HepG2 (cell line): ENCODE data around the gene COPS3. TPM values are rescaled to one million over a fixed set of nuclear protein-coding genes. Genes with fewer than 3 reads are reported as not detected.

Experiments
- BHLHE40 ChIP-seq: IDR thresholded peaks from 2 replicates; pipeline ENCODE4 v1.6.1; 2011; ENCODE audit warnings: low read length, improper control_type of control experiment
- FLYWCH1 ChIP-seq: sonication (generic); formaldehyde crosslinking; IDR thresholded peaks from 2 replicates; pipeline ENCODE4 v1.8.1; 2023; ENCODE audit warnings: mild to moderate bottlenecking, missing genetic modification reagents
- HES4 ChIP-seq: sonication (generic); formaldehyde crosslinking; IDR thresholded peaks from 2 replicates; pipeline ENCODE4 v1.9.0; 2021; ENCODE audit warnings: mild to moderate bottlenecking, missing genetic modification reagents, borderline replicate concordance
- HMG20A ChIP-seq: IDR thresholded peaks from 2 replicates; pipeline ENCODE4 v1.6.1; 2016; ENCODE audit warnings: borderline replicate concordance
- HNRNPL ChIP-seq: fragments of 200-400 bp; formaldehyde crosslinking; IDR thresholded peaks from 2 replicates; pipeline ENCODE4 v1.6.1; 2017; ENCODE audit warnings: mild to moderate bottlenecking, low read depth, low read length
- KAT2B ChIP-seq: fragments of 150-350 bp; IDR thresholded peaks from 2 replicates; pipeline ENCODE4 v1.6.1; 2014; ENCODE audit warnings: low read depth, low read length, borderline replicate concordance
- MEF2D ChIP-seq: sonication (generic); formaldehyde crosslinking; IDR thresholded peaks from 2 replicates; pipeline ENCODE4 v1.5.1; 2020; ENCODE audit warnings: mild to moderate bottlenecking, missing genetic modification reagents
- MEIS2 ChIP-seq: sonication (generic); formaldehyde crosslinking; IDR thresholded peaks from 2 replicates; pipeline ENCODE4 v1.9.0; 2021; ENCODE audit warnings: mild to moderate bottlenecking, missing genetic modification reagents
- PAWR ChIP-seq: sonication (generic); formaldehyde crosslinking; IDR thresholded peaks from 2 replicates; pipeline ENCODE4 v1.4.0; 2020; ENCODE audit warnings: missing genetic modification reagents, mild to moderate bottlenecking, borderline replicate concordance
- PCBP1 ChIP-seq: fragments of 200-400 bp; formaldehyde crosslinking; IDR thresholded peaks from 2 replicates; pipeline ENCODE4 v1.6.1; 2017; ENCODE audit warnings: mild to moderate bottlenecking, low read depth, low read length, borderline replicate concordance
- SIN3B ChIP-seq: fragments of 150-350 bp; IDR thresholded peaks from 2 replicates; pipeline ENCODE4 v1.6.1; 2014; ENCODE audit warnings: low read length
- SPEN ChIP-seq: sonication (generic); formaldehyde crosslinking; IDR thresholded peaks from 2 replicates; pipeline ENCODE4 v1.5.1; 2020; ENCODE audit warnings: low read depth, mild to moderate bottlenecking, missing genetic modification reagents
- TBX2 ChIP-seq: sonication (generic); formaldehyde crosslinking; IDR thresholded peaks from 2 replicates; pipeline ENCODE4 v1.5.0; 2020; ENCODE audit warnings: missing genetic modification reagents, mild to moderate bottlenecking, borderline replicate concordance
- TMF1 ChIP-seq: sonication (generic); formaldehyde crosslinking; IDR thresholded peaks from 2 replicates; pipeline ENCODE4 v1.8.1; 2022; ENCODE audit warnings: low read depth, missing genetic modification reagents
- XRCC5 ChIP-seq: fragments of 200-400 bp; formaldehyde crosslinking; optimal IDR thresholded peaks from 2 replicates; pipeline ENCODE3; 2017; ENCODE audit warnings: mild to moderate bottlenecking, low read length
- ZBTB44 ChIP-seq: sonication (generic); formaldehyde crosslinking; IDR thresholded peaks from 2 replicates; pipeline ENCODE4 v1.4.0; 2020; ENCODE audit warnings: missing genetic modification reagents
- ZBTB7B ChIP-seq: sonication (generic); formaldehyde crosslinking; IDR thresholded peaks from 2 replicates; pipeline ENCODE4 v1.4.0; 2020; ENCODE audit warnings: missing genetic modification reagents
- ZFP36L2 ChIP-seq: sonication (generic); formaldehyde crosslinking; IDR thresholded peaks from 2 replicates; pipeline ENCODE4 v1.4.0; 2020; ENCODE audit warnings: missing genetic modification reagents
- ZFP62 ChIP-seq: sonication (generic); formaldehyde crosslinking; IDR thresholded peaks from 2 replicates; pipeline ENCODE4 v1.4.0; 2020; ENCODE audit warnings: missing genetic modification reagents
- ZNF543 ChIP-seq: sonication (generic); formaldehyde crosslinking; IDR thresholded peaks from 2 replicates; pipeline ENCODE4 v1.4.0; 2020; ENCODE audit warnings: mild to moderate bottlenecking, missing genetic modification reagents
- ZNF558 ChIP-seq: sonication (generic); formaldehyde crosslinking; IDR thresholded peaks from 2 replicates; pipeline ENCODE4 v1.9.0; 2022; ENCODE audit warnings: mild to moderate bottlenecking, missing genetic modification reagents, borderline replicate concordance
- polyA plus RNA-seq, 8 experiments: library from polyadenylated mRNA; depleted of rRNA in 3 of 8; stranded (reverse) in 7 of 8; unstranded in 1 of 8; fragments of >200 nt; fragmentation: Illumina TruSeq in 4 of 8; extraction: Trizol in 4 of 8; gene quantifications; 2 replicates each; pipeline versions ENCODE4 v1.2.1 to v1.2.3, GENCODE V29; 2011 to 2016; ENCODE audit warnings: low read depth in 4 of 8, missing spikeins in 1 of 8, mixed read lengths in 1 of 8; ENCODE audit not compliant: insufficient read depth in 1 of 8
- total RNA-seq, 5 experiments: library from RNA; depleted of rRNA; stranded (reverse); fragments of >200 nt; fragmentation: Illumina TruSeq; extraction: Trizol; gene quantifications; 2 replicates each; pipeline ENCODE4 v1.2.3, GENCODE V29; 2016; ENCODE audit warnings: low read depth in 1 of 5
- TF ChIP-seq, protein P1 (sequence below): sonication (generic); formaldehyde crosslinking; conservative IDR thresholded peaks from 2 replicates; pipeline ENCODE4 v1.8.1; 2023; ENCODE audit warnings: missing genetic modification reagents
- TF ChIP-seq, protein P2 (sequence below): sonication (generic); formaldehyde crosslinking; IDR thresholded peaks from 2 replicates; pipeline ENCODE4 v1.4.0; 2020; ENCODE audit warnings: missing genetic modification reagents; ENCODE audit errors: not compliant biosample characterization
- TF ChIP-seq, protein P3 (sequence below): sonication (generic); formaldehyde crosslinking; IDR thresholded peaks from 2 replicates; pipeline ENCODE4 v1.8.0; 2022; ENCODE audit warnings: missing genetic modification reagents, mild to moderate bottlenecking, borderline replicate concordance

COPS3 gene
- total and polyA plus RNA-seq, 2 of the 13 experiments (the other 11 are each of a cell fraction or from before 2014, with no cell fraction given) = 46.3 to 103 TPM

GRCh38 chr17:17206124-17206912 is 74.7 kb downstream of the COPS3 start, which contains the start of gene PLD6 (continued):
- no peak for TF ChIP-seq ZBTB44 (CRISPR knock-in tag)
- TF ChIP-seq ZNF543 = peak; percentile 83; the same call in 1 of the 2 replicates
- TF ChIP-seq HMG20A (CRISPR knock-in tag) = no peak
- no peak for TF ChIP-seq PCBP1
- TF ChIP-seq KAT2B = no peak
- no peak; the same call in 1 of the 2 replicates for TF ChIP-seq ZFP36L2 (CRISPR knock-in tag)
- no peak for TF ChIP-seq XRCC5
- TF ChIP-seq HES4 (CRISPR knock-in tag) = peak; percentile 99
- TF ChIP-seq, protein P1, sequence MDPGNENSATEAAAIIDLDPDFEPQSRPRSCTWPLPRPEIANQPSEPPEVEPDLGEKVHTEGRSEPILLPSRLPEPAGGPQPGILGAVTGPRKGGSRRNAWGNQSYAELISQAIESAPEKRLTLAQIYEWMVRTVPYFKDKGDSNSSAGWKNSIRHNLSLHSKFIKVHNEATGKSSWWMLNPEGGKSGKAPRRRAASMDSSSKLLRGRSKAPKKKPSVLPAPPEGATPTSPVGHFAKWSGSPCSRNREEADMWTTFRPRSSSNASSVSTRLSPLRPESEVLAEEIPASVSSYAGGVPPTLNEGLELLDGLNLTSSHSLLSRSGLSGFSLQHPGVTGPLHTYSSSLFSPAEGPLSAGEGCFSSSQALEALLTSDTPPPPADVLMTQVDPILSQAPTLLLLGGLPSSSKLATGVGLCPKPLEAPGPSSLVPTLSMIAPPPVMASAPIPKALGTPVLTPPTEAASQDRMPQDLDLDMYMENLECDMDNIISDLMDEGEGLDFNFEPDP (CRISPR knock-in tag) = 0 out of 2 replicates have a peak, but pooled peaks have one; percentile 98
- 0 out of 2 replicates have a peak, but pooled peaks have one; percentile 59 for TF ChIP-seq ZNF558 (CRISPR knock-in tag)
- no peak for TF ChIP-seq SIN3B
- TF ChIP-seq TMF1 (CRISPR knock-in tag) = peak; percentile 96
- TF ChIP-seq MEF2D (CRISPR knock-in tag) = peak; percentile 75; the same call in 1 of the 2 replicates
- TF ChIP-seq, protein P2, sequence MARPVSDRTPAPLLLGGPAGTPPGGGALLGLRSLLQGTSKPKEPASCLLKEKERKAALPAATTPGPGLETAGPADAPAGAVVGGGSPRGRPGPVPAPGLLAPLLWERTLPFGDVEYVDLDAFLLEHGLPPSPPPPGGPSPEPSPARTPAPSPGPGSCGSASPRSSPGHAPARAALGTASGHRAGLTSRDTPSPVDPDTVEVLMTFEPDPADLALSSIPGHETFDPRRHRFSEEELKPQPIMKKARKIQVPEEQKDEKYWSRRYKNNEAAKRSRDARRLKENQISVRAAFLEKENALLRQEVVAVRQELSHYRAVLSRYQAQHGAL (CRISPR knock-in tag) = peak; percentile 37
- TF ChIP-seq BHLHE40 = peak; percentile 97
- peak; percentile 93; the same call in 1 of the 2 replicates for TF ChIP-seq FLYWCH1
- TF ChIP-seq SPEN (CRISPR knock-in tag) = peak; percentile 96; the same call in 1 of the 2 replicates
- peak; percentile 92 for TF ChIP-seq TBX2 (CRISPR knock-in tag)
- peak; percentile 62; the same call in 1 of the 2 replicates for TF ChIP-seq MEIS2 (CRISPR knock-in tag)
- TF ChIP-seq ZFP62 = no peak
- TF ChIP-seq PAWR = peak; percentile 79; the same call in 1 of the 2 replicates
- TF ChIP-seq ZBTB7B (CRISPR knock-in tag) = peak; percentile 34; the same call in 1 of the 2 replicates
- TF ChIP-seq, protein P3, sequence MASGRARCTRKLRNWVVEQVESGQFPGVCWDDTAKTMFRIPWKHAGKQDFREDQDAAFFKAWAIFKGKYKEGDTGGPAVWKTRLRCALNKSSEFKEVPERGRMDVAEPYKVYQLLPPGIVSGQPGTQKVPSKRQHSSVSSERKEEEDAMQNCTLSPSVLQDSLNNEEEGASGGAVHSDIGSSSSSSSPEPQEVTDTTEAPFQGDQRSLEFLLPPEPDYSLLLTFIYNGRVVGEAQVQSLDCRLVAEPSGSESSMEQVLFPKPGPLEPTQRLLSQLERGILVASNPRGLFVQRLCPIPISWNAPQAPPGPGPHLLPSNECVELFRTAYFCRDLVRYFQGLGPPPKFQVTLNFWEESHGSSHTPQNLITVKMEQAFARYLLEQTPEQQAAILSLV (CRISPR knock-in tag) = peak; percentile 94; the same call in 1 of the 2 replicates
- TF ChIP-seq HNRNPL = peak; percentile 76
